CD8-positive, alpha-beta memory T cell (primary cell): ENCODE results near the gene LONP1. TPM values are rescaled to one million over a fixed set of nuclear protein-coding genes. Genes with fewer than 3 reads are reported as not detected.

Experiments
- CTCF ChIA-PET: fragments of 350-600 bp; sonication (Branson Sonifier 250); formaldehyde crosslinking; loops from one replicate; lab custom pipeline; 2021; ENCODE audit warnings: antibody characterized with exemption; lab: Charles Lee
- POLR2A ChIA-PET: fragments of 350-600 bp; sonication (Branson Sonifier 250); formaldehyde crosslinking; loops from one replicate; lab custom pipeline; 2021; ENCODE audit warnings: antibody characterized with exemption; lab: Charles Lee
- DNase-seq, 5 donors: peaks; one replicate each; pipeline versions ENCODE4 v3.0.0 to v3.0.0-alpha.2; 2020 to 2022; ENCODE audit warnings: mixed read lengths in 1 of 5
- H3K27ac ChIP-seq: one replicate; pipeline ENCODE4 v1.7.0; 2013; ENCODE audit warnings: low read depth, mild to moderate bottlenecking, low read length, moderate library complexity
- H3K27me3 ChIP-seq: 2 replicates; pipeline ENCODE4 v1.7.0; 2013; ENCODE audit warnings: low read length, mild to moderate bottlenecking; ENCODE audit not compliant: insufficient read depth, poor library complexity, severe bottlenecking
- H3K36me3 ChIP-seq: 2 replicates; pipeline ENCODE4 v1.7.0; 2013; ENCODE audit warnings: mild to moderate bottlenecking, low read length, moderate library complexity; ENCODE audit not compliant: insufficient read depth
- H3K4me1 ChIP-seq: 2 replicates; pipeline ENCODE4 v1.7.0; 2013; ENCODE audit warnings: mild to moderate bottlenecking, low read length, moderate library complexity; ENCODE audit not compliant: insufficient read depth
- H3K4me3 ChIP-seq: 2 replicates; pipeline ENCODE4 v1.7.0; 2013; ENCODE audit warnings: mild to moderate bottlenecking, low read length
- H3K9me3 ChIP-seq: 2 replicates; pipeline ENCODE4 v1.7.0; 2013; ENCODE audit warnings: mild to moderate bottlenecking, low read length
- H3K27ac Mint-ChIP-seq, 8 donors: one replicate each; pipeline ENCODE4 v1.8.0; 2020 to 2021; ENCODE audit warnings: mixed read lengths in 8 of 8, mild to moderate bottlenecking in 6 of 8, inconsistent platforms in 3 of 8, moderate library complexity in 3 of 8
- H3K27me3 Mint-ChIP-seq, 2 donors: one replicate each; pipeline ENCODE4 v1.8.0; 2020 to 2021; ENCODE audit warnings: mixed read lengths in 2 of 2, mild to moderate bottlenecking in 1 of 2, moderate library complexity in 1 of 2
- H3K36me3 Mint-ChIP-seq, 3 donors: one replicate each; pipeline ENCODE4 v1.8.0; 2020 to 2021; ENCODE audit warnings: mixed read lengths in 3 of 3, inconsistent platforms in 1 of 3, mild to moderate bottlenecking in 1 of 3
- H3K4me1 Mint-ChIP-seq, 3 donors: one replicate each; pipeline ENCODE4 v1.8.0; 2020 to 2021; ENCODE audit warnings: mixed read lengths in 3 of 3, inconsistent platforms in 1 of 3, mild to moderate bottlenecking in 1 of 3
- H3K4me3 Mint-ChIP-seq, 7 donors: one replicate each; pipeline ENCODE4 v1.8.0; 2020 to 2021; ENCODE audit warnings: mixed read lengths in 7 of 7, mild to moderate bottlenecking in 6 of 7, moderate library complexity in 4 of 7, inconsistent platforms in 2 of 7
- H3K9me3 Mint-ChIP-seq, 5 donors: one replicate each; pipeline ENCODE4 v1.8.0; 2020 to 2022; ENCODE audit warnings: mixed read lengths in 5 of 5, mild to moderate bottlenecking in 3 of 5, moderate library complexity in 2 of 5, inconsistent platforms in 1 of 5
- polyA plus RNA-seq: library from polyadenylated mRNA; unstranded; fragments of 300-500 nt; fragmentation: Illumina TruSeq; gene quantifications from one replicate; pipeline ENCODE4 v1.2.3, GENCODE V29; 2021
- total RNA-seq, 2 experiments: library from RNA; stranded (reverse); gene quantifications; one replicate each; pipeline ENCODE4 v1.2.3, GENCODE V29; 2021

Gene LONP1
- total and polyA plus RNA-seq, 3 experiments from 2014 or later, result 36.0 to 204 (median 179) TPM

GRCh38 chr19:5694167-5694955 lies 25.6 kb downstream of the LONP1 start:
- peak overlapping the region in 1 of 7 donors; percentile 27 for H3K4me3 Mint-ChIP-seq
- no peaks in the 10 kb centered on the region for H3K9me3 ChIP-seq
- H3K36me3 ChIP-seq, result peaks cover 18% of the 10 kb centered on the region
- H3K27me3 Mint-ChIP-seq, result no peaks in the 10 kb centered on the region
- no peak overlapping the region for H3K4me3 ChIP-seq
- H3K9me3 Mint-ChIP-seq, result no peaks in the 10 kb centered on the region
- POLR2A ChIA-PET, result interaction anchor here (1.4 kb wide), 1 partner anchor 26 kb away, joined by 3 read pairs; the partner anchor contains the start of gene LONP1
- CTCF ChIA-PET, result interaction anchor here (1.4 to 1.5 kb wide), 2 partner anchors 25 to 27 kb away, joined by 3 read pairs; no protein-coding TSS in a partner anchor
- H3K4me1 Mint-ChIP-seq, result peaks cover 16 to 38% (median 22%) of the 10 kb centered on the region in 3 donors
- no peak overlapping the region for H3K27ac Mint-ChIP-seq
- DNase-seq, result no peak
- peaks cover 0 to 77% (median 0%) of the 10 kb centered on the region in 3 donors for H3K36me3 Mint-ChIP-seq
- no peak overlapping the region for H3K27ac ChIP-seq
- peaks cover 10% of the 10 kb centered on the region for H3K4me1 ChIP-seq
- no peaks in the 10 kb centered on the region for H3K27me3 ChIP-seq

GRCh38 chr19:5693195-5694166 lies 26.5 kb downstream of the LONP1 start:
- Mint-ChIP-seq H3K27me3 (no peaks in the 10 kb centered on the region), H3K27ac (peak overlapping the region in 5 of 8 donors; percentile 22 to 86 (median 54)), H3K9me3 (no peaks in the 10 kb centered on the region), H3K36me3 (peaks cover 0 to 69% (median 0%) of the 10 kb centered on the region in 3 donors), H3K4me3 (peak overlapping the region in 2 of 7 donors; percentile 18 to 94), H3K4me1 (peaks cover 17 to 43% (median 22%) of the 10 kb centered on the region in 3 donors)
- peaks cover 10% of the 10 kb centered on the region for H3K4me1 ChIP-seq
- CTCF ChIA-PET, result interaction anchor here (1.5 kb wide), 1 partner anchor 28 kb away, joined by 3 read pairs; no protein-coding TSS in a partner anchor
- POLR2A ChIA-PET, result interaction anchor here (1.4 kb wide), 1 partner anchor 26 kb away, joined by 3 read pairs; the partner anchor contains the start of gene LONP1
- no peak for DNase-seq
- peaks cover 12% of the 10 kb centered on the region for H3K36me3 ChIP-seq
- H3K4me3 ChIP-seq, result no peak overlapping the region
- no peaks in the 10 kb centered on the region for H3K27me3 ChIP-seq
- H3K27ac ChIP-seq, result no peak overlapping the region
- H3K9me3 ChIP-seq, result no peaks in the 10 kb centered on the region

DNA sequence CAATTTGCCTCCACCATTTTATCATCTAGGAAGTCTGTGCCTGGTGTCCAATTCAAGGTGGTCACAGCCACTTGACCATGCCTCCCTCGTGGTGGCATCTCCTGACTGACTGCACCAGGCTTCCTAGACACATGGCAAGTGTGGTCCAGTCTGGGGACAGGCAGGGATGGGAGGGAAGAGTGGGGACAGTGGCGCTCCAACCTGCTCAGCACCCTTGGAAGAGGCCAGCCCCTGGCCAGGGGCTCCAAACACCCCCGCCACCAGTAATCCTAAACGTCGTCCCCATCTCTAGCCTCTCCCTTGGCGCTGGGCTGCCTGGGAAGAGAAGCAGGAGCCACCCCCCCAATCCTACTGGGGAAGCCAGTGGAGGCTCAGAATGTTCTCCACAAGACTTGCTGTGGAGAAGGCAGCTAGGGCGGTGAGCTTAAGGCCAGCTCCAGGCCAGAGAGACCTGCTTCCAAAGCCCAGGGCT lies 27.2 kb downstream of the LONP1 start:
- H3K9me3 Mint-ChIP-seq, result no peaks in the 10 kb centered on the region
- no peak for DNase-seq
- peaks cover 0 to 65% (median 0%) of the 10 kb centered on the region in 3 donors for H3K36me3 Mint-ChIP-seq
- ChIA-PET POLR2A (interaction anchor here (1.4 kb wide), 1 partner anchor 27 kb away, joined by 3 read pairs; the partner anchor contains the start of gene LONP1), CTCF (interaction anchor here (1.5 kb wide), 1 partner anchor 29 kb away, joined by 3 read pairs; no protein-coding TSS in a partner anchor)
- H3K4me1 ChIP-seq, result peaks cover 10% of the 10 kb centered on the region
- peaks cover 12% of the 10 kb centered on the region for H3K36me3 ChIP-seq
- no peak overlapping the region for H3K4me3 ChIP-seq
- no peak overlapping the region for H3K27ac ChIP-seq
- peak overlapping the region; percentile 18 to 94 (median 66) for H3K4me3 Mint-ChIP-seq
- no peaks in the 10 kb centered on the region for H3K9me3 ChIP-seq
- H3K27ac Mint-ChIP-seq, result peak overlapping the region in 7 of 8 donors; percentile 61 to 95 (median 66)
- H3K27me3 Mint-ChIP-seq, result no peaks in the 10 kb centered on the region
- no peaks in the 10 kb centered on the region for H3K27me3 ChIP-seq
- peaks cover 21 to 48% (median 22%) of the 10 kb centered on the region in 3 donors for H3K4me1 Mint-ChIP-seq

GRCh38 chr19:5691822-5692722 lies 27.9 kb downstream of the LONP1 start:
- Histone ChIP-seq H3K36me3 (peaks cover 12% of the 10 kb centered on the region), H3K4me1 (peaks cover 16% of the 10 kb centered on the region), H3K27me3 (no peaks in the 10 kb centered on the region), H3K27ac (peak overlapping the region; percentile 89), H3K9me3 (no peaks in the 10 kb centered on the region), H3K4me3 (no peak overlapping the region)
- POLR2A ChIA-PET, result interaction anchor here (0.5 to 2.4 kb wide), 4 partner anchors 10 to 36 kb away, joined by 3 to 28 read pairs (median 4); partner anchors contain the start of genes CATSPERD and LONP1
- no peaks in the 10 kb centered on the region for H3K9me3 Mint-ChIP-seq
- H3K4me1 Mint-ChIP-seq, result peaks cover 21 to 50% (median 22%) of the 10 kb centered on the region in 3 donors
- peaks cover 0 to 60% (median 0%) of the 10 kb centered on the region in 3 donors for H3K36me3 Mint-ChIP-seq
- H3K4me3 Mint-ChIP-seq, result peak overlapping the region; percentile 66 to 97 (median 94)
- DNase-seq, result no peak
- H3K27ac Mint-ChIP-seq, result peak overlapping the region; percentile 66 to 97 (median 92)
- no peaks in the 10 kb centered on the region for H3K27me3 Mint-ChIP-seq
- CTCF ChIA-PET, result interaction anchor here (1.5 to 3.5 kb wide), 2 partner anchors 27 to 29 kb away, joined by 3 to 47 read pairs; partner anchors contain the start of genes CATSPERD and LONP1

DNA sequence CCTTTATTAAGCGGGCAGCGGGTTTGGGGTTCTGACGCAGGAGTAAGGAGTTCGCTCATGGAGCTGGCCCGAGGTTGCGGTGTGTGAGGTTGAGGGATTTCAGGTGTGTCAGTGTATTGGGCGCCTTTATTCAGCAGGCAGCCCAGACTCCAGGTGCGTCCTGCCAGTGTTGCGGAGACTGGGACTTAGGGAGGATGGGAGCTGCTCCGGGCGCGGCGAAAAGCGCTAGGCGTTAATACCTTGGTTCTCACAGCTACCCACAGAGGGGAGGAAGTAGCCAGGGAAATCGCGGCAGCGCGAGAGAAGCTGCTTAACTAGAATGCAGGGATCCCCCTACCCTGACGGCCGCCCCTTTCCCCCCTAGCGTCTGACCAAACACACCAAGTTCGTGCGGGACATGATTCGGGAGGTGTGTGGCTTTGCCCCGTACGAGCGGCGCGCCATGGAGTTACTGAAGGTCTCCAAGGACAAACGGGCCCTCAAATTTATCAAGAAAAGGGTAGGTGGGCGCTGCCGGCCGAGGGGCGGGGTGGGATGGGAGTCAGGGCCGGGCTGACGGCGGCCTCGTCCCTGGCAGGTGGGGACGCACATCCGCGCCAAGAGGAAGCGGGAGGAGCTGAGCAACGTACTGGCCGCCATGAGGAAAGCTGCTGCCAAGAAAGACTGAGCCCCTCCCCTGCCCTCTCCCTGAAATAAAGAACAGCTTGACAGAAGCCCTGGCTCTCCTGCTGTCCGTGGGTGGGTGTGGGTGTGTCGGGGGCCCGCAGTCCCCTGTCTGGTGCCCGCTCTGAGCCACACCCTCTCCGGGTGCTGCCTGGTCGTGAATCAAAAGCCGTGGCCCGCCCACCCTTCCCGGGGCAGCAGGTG lies 28.8 kb downstream of the LONP1 start:
- H3K27ac Mint-ChIP-seq, result peak overlapping the region; percentile 90 to 99 (median 97)
- H3K9me3 Mint-ChIP-seq, result no peaks in the 10 kb centered on the region
- H3K36me3 ChIP-seq, result peaks cover 12% of the 10 kb centered on the region
- H3K4me3 ChIP-seq, result peak overlapping the region; percentile 97
- H3K36me3 Mint-ChIP-seq, result peaks cover 0 to 54% (median 0%) of the 10 kb centered on the region in 3 donors
- no peaks in the 10 kb centered on the region for H3K27me3 ChIP-seq
- ChIA-PET CTCF (interaction anchor here (1.0 to 3.5 kb wide), 2 partner anchors 9 to 28 kb away, joined by 6 to 47 read pairs; partner anchors contain the start of genes CATSPERD and LONP1), POLR2A (interaction anchor here (0.5 to 2.4 kb wide), 9 partner anchors 9 to 1158 kb away, joined by 3 to 28 read pairs (median 4); partner anchors contain the start of genes CATSPERD, LONP1, SAFB and SAFB2)
- H3K27me3 Mint-ChIP-seq, result no peaks in the 10 kb centered on the region
- peak overlapping the region; percentile 89 for H3K27ac ChIP-seq
- no peaks in the 10 kb centered on the region for H3K9me3 ChIP-seq
- peak; percentile 28 to 65 (median 28) for DNase-seq
- H3K4me3 Mint-ChIP-seq, result peak overlapping the region; percentile 91 to 97 (median 95)
- peaks cover 16% of the 10 kb centered on the region for H3K4me1 ChIP-seq
- H3K4me1 Mint-ChIP-seq, result peaks cover 24 to 58% (median 27%) of the 10 kb centered on the region in 3 donors
